MCF 10A (cell line): ENCODE results near the gene OR4F15. TPM values are rescaled to one million over a fixed set of nuclear protein-coding genes. Genes with fewer than 3 reads are reported as not detected.

Source experiments
- BruUV-seq: library from RNA; stranded (reverse); fragments of 400-500 nt; replicated peaks from 2 replicates; lab custom pipeline; 2021; lab: Mats Ljungman, UMichigan
- CTCF ChIA-PET: fragments of 300-600 bp; sonication (Branson Sonifier 250); formaldehyde crosslinking; extraction: SDS; loops from one replicate; lab custom pipeline; 2021; ENCODE audit warnings: antibody characterized with exemption, inconsistent platforms; lab: Yijun Ruan, JAX
- POLR2A ChIA-PET: fragments of 300-600, 350-650 bp; sonication (Branson Sonifier 250); formaldehyde crosslinking; extraction: SDS; loops from one replicate; lab custom pipeline; 2020; ENCODE audit warnings: antibody characterized with exemption, inconsistent platforms; lab: Yijun Ruan, JAX
- DNase-seq: peaks from one replicate; pipeline ENCODE4 v3.0.0-alpha.2; 2018; ENCODE audit not compliant: unreplicated experiment
- H3K27ac Mint-ChIP-seq: one replicate; pipeline ENCODE4 v1.8.0; 2022; ENCODE audit warnings: mild to moderate bottlenecking, low read depth, mixed read lengths; ENCODE audit not compliant: unreplicated experiment
- H3K27me3 Mint-ChIP-seq: one replicate; pipeline ENCODE4 v1.8.0; 2022; ENCODE audit warnings: mixed read lengths; ENCODE audit not compliant: insufficient read depth, unreplicated experiment
- H3K36me3 Mint-ChIP-seq: one replicate; pipeline ENCODE4 v1.8.0; 2022; ENCODE audit warnings: mild to moderate bottlenecking, moderate library complexity, mixed read lengths; ENCODE audit not compliant: insufficient read depth, unreplicated experiment
- H3K4me1 Mint-ChIP-seq: one replicate; pipeline ENCODE4 v1.8.0; 2022; ENCODE audit warnings: mixed read lengths; ENCODE audit not compliant: insufficient read depth, unreplicated experiment
- H3K4me3 Mint-ChIP-seq: one replicate; pipeline ENCODE4 v1.8.0; 2022; ENCODE audit warnings: mild to moderate bottlenecking, moderate library complexity, mixed read lengths; ENCODE audit not compliant: unreplicated experiment
- H3K9me3 Mint-ChIP-seq: one replicate; pipeline ENCODE4 v1.8.0; 2022; ENCODE audit warnings: mixed read lengths; ENCODE audit not compliant: unreplicated experiment
- CTCF ChIP-seq: fragments of 200-600 bp; IDR thresholded peaks from one replicate; pipeline ENCODE4 v1.8.0; 2022; ENCODE audit warnings: antibody characterized with exemption, mild to moderate bottlenecking; ENCODE audit not compliant: unreplicated experiment
- intact Hi-C: fragments of 100-400 bp; cut with micrococcal nuclease; formaldehyde crosslinking; loops from 2 replicates; pipeline ENCODE4 v1.14.1; 2022
- total RNA-seq: library from RNA; stranded (reverse); gene quantifications from 2 replicates; pipeline ENCODE4 v1.2.3, GENCODE V29; 2022

The OR4F15 gene
- total RNA-seq, 1 experiment from 2014 or later, result not detected

DNA sequence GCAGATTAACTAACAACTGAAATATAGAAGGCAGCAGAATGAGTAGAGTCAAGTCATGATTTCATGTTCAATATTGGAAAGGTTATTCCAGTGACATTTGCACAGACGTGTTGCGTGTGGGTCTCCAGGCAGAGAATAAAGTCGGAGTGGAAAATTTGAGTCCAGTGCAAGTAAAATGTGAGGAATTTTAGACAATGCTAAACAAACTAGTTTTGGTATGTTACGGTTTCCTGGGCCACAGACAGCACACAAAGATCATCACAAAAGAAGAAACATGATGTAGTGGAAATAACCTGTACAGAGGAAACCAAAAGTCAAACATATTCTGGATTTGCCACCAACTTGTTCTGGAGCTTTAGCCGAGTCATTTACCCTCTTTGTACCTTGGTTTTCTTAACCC, 8.3 kb upstream of the OR4F15 start:
- no TSS peak for BruUV-seq
- POLR2A ChIA-PET, result no interaction called here

GRCh38 chr15:101804375-101804774, 7.6 kb upstream of the OR4F15 start:
- no peak overlapping the region for H3K27ac Mint-ChIP-seq
- H3K9me3 Mint-ChIP-seq, result no peaks in the 10 kb centered on the region
- BruUV-seq, result no TSS peak
- no peaks in the 10 kb centered on the region for H3K36me3 Mint-ChIP-seq
- H3K4me1 Mint-ChIP-seq, result no peaks in the 10 kb centered on the region
- ChIA-PET CTCF (no interaction called here), POLR2A (interaction anchor here (0.6 to 0.9 kb wide), 2 partner anchors 13 to 81 kb away, joined by 3 read pairs; no protein-coding TSS in a partner anchor)
- intact Hi-C loops, result no loop called here
- no peak for TF ChIP-seq CTCF
- H3K4me3 Mint-ChIP-seq, result no peak overlapping the region
- no peak for DNase-seq
- peaks cover 54% of the 10 kb centered on the region for H3K27me3 Mint-ChIP-seq

More for the DNA sequence above, 8.3 kb upstream of the OR4F15 start:
- intact Hi-C loops, result no loop called here
- TF ChIP-seq CTCF, result no peak
- no peak for DNase-seq
- Mint-ChIP-seq H3K27me3 (peaks cover 61% of the 10 kb centered on the region), H3K27ac (no peak overlapping the region), H3K36me3 (no peaks in the 10 kb centered on the region), H3K4me1 (no peaks in the 10 kb centered on the region), H3K4me3 (no peak overlapping the region), H3K9me3 (no peaks in the 10 kb centered on the region)
- CTCF ChIA-PET, result no interaction called here

GRCh38 chr15:101804941-101805340, 7.1 kb upstream of the OR4F15 start:
- no peak overlapping the region for H3K27ac Mint-ChIP-seq
- no peak for DNase-seq
- no peak for TF ChIP-seq CTCF
- intact Hi-C loops, result no loop called here
- POLR2A ChIA-PET, result interaction anchor here (0.9 kb wide), 1 partner anchor 13 kb away, joined by 3 read pairs; no protein-coding TSS in a partner anchor
- no peaks in the 10 kb centered on the region for H3K36me3 Mint-ChIP-seq
- CTCF ChIA-PET, result no interaction called here
- H3K4me3 Mint-ChIP-seq, result no peak overlapping the region
- no TSS peak for BruUV-seq
- peaks cover 48% of the 10 kb centered on the region for H3K27me3 Mint-ChIP-seq
- no peaks in the 10 kb centered on the region for H3K9me3 Mint-ChIP-seq
- no peaks in the 10 kb centered on the region for H3K4me1 Mint-ChIP-seq

GRCh38 chr15:101805605-101806345, 6.2 kb upstream of the OR4F15 start:
- Mint-ChIP-seq H3K4me3 (no peak overlapping the region), H3K9me3 (no peaks in the 10 kb centered on the region), H3K36me3 (no peaks in the 10 kb centered on the region), H3K27me3 (peaks cover 51% of the 10 kb centered on the region), H3K27ac (no peak overlapping the region), H3K4me1 (no peaks in the 10 kb centered on the region)
- DNase-seq, result no peak
- ChIA-PET CTCF (no interaction called here), POLR2A (no interaction called here)
- intact Hi-C loops, result no loop called here
- no peak for TF ChIP-seq CTCF
- BruUV-seq, result no TSS peak
